Measurements from ENCODE around the gene BZW1.

BZW1 gene

DNA sequence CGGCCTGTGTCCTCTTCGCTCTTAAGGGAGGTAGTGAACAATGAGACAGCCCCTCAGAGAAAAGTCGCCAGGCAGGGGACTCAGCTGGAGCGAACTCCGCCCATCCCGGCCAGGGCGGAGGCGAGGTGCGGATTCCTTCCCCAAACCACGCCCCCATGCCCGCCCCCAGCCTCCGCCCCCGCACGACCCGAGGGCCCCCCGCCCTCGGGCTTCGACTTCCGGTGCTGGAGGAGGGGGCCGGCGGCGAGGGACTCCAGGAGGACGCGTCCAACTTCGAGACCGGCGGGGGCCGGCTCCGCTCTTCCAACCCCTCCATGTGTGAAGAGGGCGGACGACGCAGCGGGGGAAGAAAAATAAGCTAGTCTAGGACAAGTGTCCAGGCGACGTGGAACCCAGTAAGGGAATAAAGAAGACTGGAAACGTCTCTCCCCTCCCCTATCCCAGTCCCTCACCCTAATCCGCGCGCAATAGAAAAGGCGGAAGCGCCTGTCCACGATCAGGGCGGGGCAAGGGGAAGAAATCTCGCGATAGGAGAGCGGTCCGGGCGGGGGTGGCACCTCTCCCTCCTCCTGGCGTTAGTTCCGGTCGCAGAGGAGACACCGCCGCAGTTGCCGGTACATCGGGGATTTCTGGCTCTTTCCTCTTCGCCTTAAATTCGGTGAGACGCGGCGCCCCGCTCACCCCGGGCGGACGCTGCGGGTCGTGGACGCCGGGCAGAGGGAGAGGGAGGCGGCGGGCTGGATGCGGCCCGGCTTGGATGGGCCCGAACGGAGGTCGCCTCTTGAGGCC, at the start of gene BZW1:
BZW1 (plus strand) TSS at position 578 of the 789 bp plus-strand sequence. CDS start 1,308 bp downstream, outside the sequence.
- peak; percentile 90 to 92 for DNase-seq (ENCODE audit: low read depth in 2 of 2)

- DNase-seq (ENCODE audit: low read depth in 2 of 2): no peak
Observed at GRCh38 chr2:200762127-200762526, 49.6 kb upstream of the BZW1 start.

DNA sequence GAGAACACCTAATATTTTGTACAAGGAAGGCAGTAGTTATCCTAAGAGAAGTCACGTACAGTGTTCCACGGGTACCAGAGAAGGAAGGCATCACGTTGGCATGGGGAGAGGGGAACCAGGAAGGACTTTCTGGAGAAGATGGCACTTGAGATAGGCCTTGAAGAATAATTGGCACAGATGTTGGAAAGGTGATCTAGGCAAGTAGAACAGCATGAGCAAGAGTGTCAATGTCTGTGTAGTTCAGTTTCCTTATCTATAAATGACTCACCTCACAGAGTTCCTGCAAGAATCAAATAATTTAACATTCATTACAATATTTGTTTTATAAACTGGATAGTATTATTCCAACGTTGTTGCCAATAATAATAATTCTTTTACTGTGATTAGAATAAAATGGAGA, 48.3 kb upstream of the BZW1 start:
- DNase-seq (ENCODE audit: low read depth in 2 of 2): no peak

DNA sequence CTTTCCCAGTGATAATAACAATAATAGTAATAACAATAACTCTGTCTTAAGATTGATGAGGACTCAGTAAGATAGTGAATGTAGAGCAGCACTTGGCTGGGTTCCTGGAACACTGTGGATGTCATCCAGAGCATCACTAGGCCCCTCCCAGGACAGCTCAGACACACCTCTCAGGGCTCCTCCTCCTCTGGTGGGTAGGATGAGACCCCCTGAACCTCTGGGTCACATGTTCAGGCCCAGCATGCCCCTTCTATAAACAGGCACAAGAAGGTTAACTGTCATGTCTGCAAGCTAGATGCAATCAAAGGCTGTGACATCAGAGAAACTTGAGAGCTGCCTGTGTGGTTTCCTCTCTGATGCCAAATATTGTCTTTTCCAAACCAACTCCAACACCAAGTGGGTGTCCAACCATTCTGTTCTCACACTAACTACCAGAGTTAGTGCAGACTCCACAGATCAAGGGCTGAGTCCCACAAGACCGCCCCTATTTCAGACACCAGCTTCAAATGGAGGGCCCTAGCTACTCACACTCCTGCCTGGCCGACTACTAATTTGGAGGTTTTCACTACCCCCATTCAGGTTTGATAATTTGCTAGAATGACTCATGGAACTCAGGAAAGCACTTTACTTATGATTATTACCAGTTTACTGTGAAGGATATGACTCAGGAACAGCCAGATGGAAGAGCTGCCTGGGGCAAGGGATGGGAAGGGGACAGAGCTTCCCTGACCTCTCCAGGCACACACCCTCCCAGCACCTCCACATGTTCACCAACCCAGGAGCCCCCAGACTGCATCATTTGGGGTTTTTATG, 46.4 kb upstream of the BZW1 start:
- peak; percentile 45 to 69 for DNase-seq (ENCODE audit: low read depth in 2 of 2)

- DNase-seq (ENCODE audit: low read depth in 2 of 2): no peak
Observed at GRCh38 chr2:200765995-200766660, 45.6 kb upstream of the BZW1 start.

GRCh38 chr2:200767111-200767885, 44.4 kb upstream of the BZW1 start:
- DNase-seq (ENCODE audit: low read depth in 2 of 2): no peak

- DNase-seq (ENCODE audit: low read depth in 2 of 2): no peak
Observed at GRCh38 chr2:200770847-200771246, 40.9 kb upstream of the BZW1 start.

GRCh38 chr2:200772620-200773019, 39.1 kb upstream of the BZW1 start:
- DNase-seq (ENCODE audit: low read depth in 2 of 2): no peak

GRCh38 chr2:200773083-200773482, 38.6 kb upstream of the BZW1 start:
- DNase-seq (ENCODE audit: low read depth in 2 of 2): no peak

DNA sequence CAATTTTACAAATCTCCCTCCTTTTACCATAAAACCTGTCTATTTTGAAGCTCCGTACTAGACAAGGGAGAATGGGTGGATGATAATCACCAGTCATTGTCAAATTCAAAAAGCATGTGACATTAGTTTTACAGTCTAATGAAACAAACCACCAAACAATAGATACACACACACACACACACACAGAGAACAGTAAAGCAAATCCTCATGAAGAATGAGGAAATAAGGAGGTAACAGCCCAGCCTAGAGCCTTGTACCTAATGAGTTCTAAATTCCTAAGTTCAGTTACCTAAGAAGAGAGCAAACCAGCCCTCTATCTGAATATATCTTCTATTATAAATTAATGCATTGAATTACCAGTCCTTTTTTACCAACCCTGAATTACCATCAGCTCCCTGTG, 36.8 kb upstream of the BZW1 start:
- DNase-seq (ENCODE audit: low read depth in 2 of 2): no peak

DNA sequence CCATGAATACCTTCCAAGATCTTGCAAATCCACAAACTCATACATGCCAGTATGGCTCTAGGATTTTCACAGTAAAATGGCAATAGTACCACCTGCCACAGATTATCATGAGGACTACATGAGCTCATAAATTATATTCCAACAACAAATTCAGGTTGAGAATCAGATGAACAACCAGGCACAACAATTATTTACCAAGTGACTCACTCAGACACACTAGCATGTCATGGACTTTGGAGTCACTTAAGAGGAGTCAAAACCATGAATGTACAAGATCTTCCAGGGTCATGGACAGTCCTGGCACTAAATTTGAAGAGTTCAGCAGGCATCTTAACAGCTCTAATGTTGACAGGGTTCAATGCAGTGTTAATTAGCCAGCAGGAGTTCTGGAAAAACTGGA, 34.4 kb upstream of the BZW1 start:
- DNase-seq (ENCODE audit: low read depth in 2 of 2): no peak

DNA sequence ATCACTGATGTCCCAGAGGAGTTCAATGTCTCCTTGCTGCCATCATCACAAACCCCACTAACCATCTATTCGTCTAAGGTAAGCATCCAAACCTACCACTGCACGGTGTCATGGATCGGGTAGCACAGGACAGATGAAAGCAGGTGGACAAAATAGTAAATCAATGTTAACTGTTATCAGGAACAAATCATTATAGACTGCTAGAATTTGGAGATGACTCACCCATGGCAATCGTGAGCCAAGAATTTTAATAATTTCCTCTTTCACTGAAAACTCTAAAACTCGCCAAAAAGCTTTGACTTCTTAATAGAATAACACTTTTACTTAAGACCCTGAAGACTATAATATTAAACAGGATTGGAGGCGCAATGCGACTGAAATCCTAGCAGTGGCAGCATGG, 33.7 kb upstream of the BZW1 start:
- no peak for DNase-seq (ENCODE audit: low read depth in 2 of 2)

DNA sequence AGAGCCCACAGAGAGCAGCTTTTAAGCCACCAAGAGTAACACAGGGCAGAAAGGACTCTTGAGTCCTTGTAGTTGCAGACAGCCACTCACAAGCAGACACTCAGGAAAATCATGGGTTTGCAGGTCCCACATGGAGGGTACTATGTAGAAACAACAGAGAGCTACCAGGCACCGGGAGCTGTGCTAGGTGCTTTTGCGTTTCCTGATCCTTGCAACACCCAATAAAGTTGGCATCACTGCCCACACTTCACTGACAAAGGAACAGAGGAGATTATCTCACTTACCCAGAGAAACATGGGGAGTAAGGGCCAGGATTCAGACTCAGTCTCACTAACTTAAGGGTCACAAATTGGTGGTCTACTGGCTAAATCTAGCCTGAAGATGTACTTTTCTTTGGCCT, 32.5 kb upstream of the BZW1 start:
- DNase-seq (ENCODE audit: low read depth in 2 of 2): no peak

- no peak for DNase-seq (ENCODE audit: low read depth in 2 of 2)
Observed at GRCh38 chr2:200781616-200782015, 30.1 kb upstream of the BZW1 start.

DNA sequence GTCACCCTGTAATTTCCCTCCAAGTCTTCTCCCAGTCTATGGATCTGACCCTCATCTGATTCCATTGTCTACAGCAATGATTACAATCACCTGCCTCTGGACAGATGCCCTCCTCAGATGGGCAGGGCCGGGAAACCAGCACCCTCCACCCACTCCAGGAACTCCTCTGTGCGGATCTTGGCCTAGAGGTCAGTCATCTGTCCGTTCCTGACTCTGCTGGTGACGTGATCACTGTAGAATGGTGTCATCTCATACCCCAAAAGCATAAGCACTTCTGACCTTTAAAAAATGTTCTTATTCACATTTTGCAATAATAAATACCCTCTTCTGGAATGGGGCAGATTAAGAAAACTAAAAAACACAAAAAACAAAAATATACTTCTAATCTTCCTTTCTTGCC, 29.5 kb upstream of the BZW1 start:
- no peak for DNase-seq (ENCODE audit: low read depth in 2 of 2)

DNA sequence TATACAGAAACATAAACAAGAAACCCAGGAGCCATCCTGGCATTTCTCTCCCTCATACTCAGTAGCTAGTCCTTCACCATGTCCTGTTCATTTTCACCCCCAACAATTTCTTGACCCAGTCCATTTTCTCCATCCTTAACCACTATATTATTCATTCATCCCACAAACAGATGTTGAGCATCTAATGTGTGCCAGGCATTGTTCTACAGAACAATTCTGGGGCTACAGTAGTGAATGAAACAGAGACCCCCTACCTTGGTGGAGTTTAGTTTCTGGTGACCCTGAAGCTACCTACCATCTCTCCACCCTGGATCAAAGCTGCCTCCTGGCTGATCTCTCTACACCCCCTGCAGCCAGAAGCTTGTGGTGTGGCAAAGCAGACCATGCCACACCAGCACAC, 27.5 kb upstream of the BZW1 start:
- DNase-seq (ENCODE audit: low read depth in 2 of 2): no peak

DNA sequence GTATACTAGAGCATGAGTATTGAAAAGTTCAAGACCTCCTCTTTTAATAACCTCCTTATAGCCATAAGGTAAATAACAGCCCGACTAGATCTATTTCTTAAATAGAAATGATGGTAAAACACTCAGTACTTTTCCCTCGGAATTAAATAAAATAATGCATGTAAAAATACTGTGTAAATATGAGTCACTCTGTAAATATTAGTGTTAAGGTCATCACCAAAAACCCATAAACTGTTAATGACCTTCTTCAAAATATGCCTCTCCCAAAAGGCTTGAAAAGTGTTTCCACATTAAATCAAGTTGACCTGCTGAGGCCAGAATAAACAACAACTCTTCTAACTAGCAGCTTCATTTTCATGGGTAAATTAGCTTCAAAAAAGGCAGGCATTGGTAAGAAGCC, 25.3 kb upstream of the BZW1 start:
- no peak for DNase-seq (ENCODE audit: low read depth in 2 of 2)

GRCh38 chr2:200786826-200787225, 24.9 kb upstream of the BZW1 start:
- DNase-seq (ENCODE audit: low read depth in 2 of 2): no peak

GRCh38 chr2:200787351-200788120, 24.2 kb upstream of the BZW1 start:
- DNase-seq (ENCODE audit: low read depth in 2 of 2): no peak

DNA sequence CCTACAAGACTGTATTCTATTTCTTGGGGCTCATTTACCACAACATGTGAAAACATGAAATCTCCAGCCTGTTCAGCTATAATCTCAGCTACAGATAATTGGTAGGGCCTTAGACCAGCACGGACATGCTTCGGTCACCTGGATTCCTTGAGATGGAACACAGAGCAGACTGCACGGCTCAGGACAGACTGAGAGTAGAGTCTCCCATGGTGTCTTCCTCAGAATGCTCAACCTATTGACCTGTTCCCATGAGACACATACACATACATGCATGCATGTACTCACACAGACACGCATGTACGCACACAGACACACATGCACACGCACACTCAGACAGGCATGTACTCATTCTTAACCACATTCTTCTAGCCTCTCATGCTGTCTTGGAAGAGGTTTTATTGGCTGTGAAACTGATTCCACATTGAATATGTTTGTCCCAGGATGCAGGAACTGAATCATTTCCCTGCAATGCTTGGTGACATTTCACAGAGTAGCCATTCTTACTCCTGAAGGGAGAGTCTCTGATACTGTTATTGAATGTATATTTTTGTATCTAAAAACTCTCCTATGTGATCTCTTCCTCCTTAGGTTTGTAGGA, 23.5 kb upstream of the BZW1 start:
- DNase-seq (ENCODE audit: low read depth in 2 of 2): no peak

DNA sequence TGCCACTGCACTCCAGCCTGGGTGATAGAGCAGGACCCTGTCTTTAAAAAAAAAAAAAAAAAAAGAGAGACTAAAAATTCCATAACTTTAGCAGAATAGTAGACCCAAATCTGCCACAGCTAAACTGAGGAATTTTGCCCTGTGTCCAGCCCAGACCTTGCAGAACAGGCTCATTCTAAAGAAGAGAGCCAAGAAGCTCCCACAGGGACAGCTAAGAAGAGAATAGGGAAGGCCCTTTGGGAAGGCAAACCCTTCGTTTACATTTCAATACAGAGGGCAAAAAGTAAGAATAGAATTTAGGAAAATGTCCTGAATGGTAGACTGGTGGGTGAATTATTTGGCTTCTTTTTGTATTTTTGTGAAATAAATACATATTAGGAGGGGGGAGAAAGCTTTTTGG, 21.5 kb upstream of the BZW1 start:
- DNase-seq (ENCODE audit: low read depth in 2 of 2): no peak
